ENCODE measurements around the gene EYA2.

EYA2 gene

GRCh38 chr20:46897328-46897880, 2.8 kb downstream of the EYA2 start:
- no peaks in the 10 kb centered on the region for H3K9me3 ChIP-seq (replicated peaks; ENCODE audit: low read length)
- no peaks in the 10 kb centered on the region for H3K36me3 ChIP-seq (ENCODE audit: insufficient read depth, low read length)
- no peak overlapping the region for H3K4me3 ChIP-seq (ENCODE audit: low read length)
- no peak overlapping the region for H3K9ac ChIP-seq (ENCODE audit: low read depth, low read length)
- no peaks in the 10 kb centered on the region for H3K4me1 ChIP-seq (ENCODE audit: control insufficient read depth, insufficient read depth, low read length)
- H3K27me3 ChIP-seq (ENCODE audit: control insufficient read depth, insufficient read depth, low read length) = peaks cover 75% of the 10 kb centered on the region
- no peak overlapping the region for H3K4me2 ChIP-seq (ENCODE audit: low read length)

GRCh38 chr20:46898423-46898822, 3.8 kb downstream of the EYA2 start:
- Histone ChIP-seq H3K36me3 (ENCODE audit: insufficient read depth, low read length) (no peaks in the 10 kb centered on the region), H3K27me3 (ENCODE audit: control insufficient read depth, insufficient read depth, low read length) (peaks cover 78% of the 10 kb centered on the region), H3K9ac (ENCODE audit: low read depth, low read length) (no peak overlapping the region), H3K9me3 (replicated peaks; ENCODE audit: low read length) (no peaks in the 10 kb centered on the region), H3K4me1 (ENCODE audit: control insufficient read depth, insufficient read depth, low read length) (no peaks in the 10 kb centered on the region), H3K4me3 (ENCODE audit: low read length) (no peak overlapping the region), H3K4me2 (ENCODE audit: low read length) (no peak overlapping the region)

- Histone ChIP-seq H3K9me3 (replicated peaks; ENCODE audit: low read length) (no peaks in the 10 kb centered on the region), H3K27me3 (ENCODE audit: control insufficient read depth, insufficient read depth, low read length) (peaks cover 76% of the 10 kb centered on the region), H3K4me2 (ENCODE audit: low read length) (no peak overlapping the region), H3K9ac (ENCODE audit: low read depth, low read length) (no peak overlapping the region), H3K36me3 (ENCODE audit: insufficient read depth, low read length) (no peaks in the 10 kb centered on the region), H3K4me3 (ENCODE audit: low read length) (no peak overlapping the region), H3K4me1 (ENCODE audit: control insufficient read depth, insufficient read depth, low read length) (no peaks in the 10 kb centered on the region)
Observed at GRCh38 chr20:46899621-46900020, 5.0 kb downstream of the EYA2 start.

- Histone ChIP-seq H3K27me3 (ENCODE audit: control insufficient read depth, insufficient read depth, low read length) (peaks cover 78% of the 10 kb centered on the region), H3K4me1 (ENCODE audit: control insufficient read depth, insufficient read depth, low read length) (no peaks in the 10 kb centered on the region), H3K9ac (ENCODE audit: low read depth, low read length) (no peak overlapping the region), H3K4me2 (ENCODE audit: low read length) (no peak overlapping the region), H3K36me3 (ENCODE audit: insufficient read depth, low read length) (no peaks in the 10 kb centered on the region), H3K4me3 (ENCODE audit: low read length) (no peak overlapping the region), H3K9me3 (replicated peaks; ENCODE audit: low read length) (no peaks in the 10 kb centered on the region)
Observed at GRCh38 chr20:46900086-46900485, 5.4 kb downstream of the EYA2 start.

GRCh38 chr20:46900826-46901225, 6.2 kb downstream of the EYA2 start:
- no peak overlapping the region for H3K4me2 ChIP-seq (ENCODE audit: low read length)
- H3K27me3 ChIP-seq (ENCODE audit: control insufficient read depth, insufficient read depth, low read length) = peaks cover 79% of the 10 kb centered on the region
- no peaks in the 10 kb centered on the region for H3K9me3 ChIP-seq (replicated peaks; ENCODE audit: low read length)
- no peak overlapping the region for H3K9ac ChIP-seq (ENCODE audit: low read depth, low read length)
- H3K4me3 ChIP-seq (ENCODE audit: low read length) = no peak overlapping the region
- H3K36me3 ChIP-seq (ENCODE audit: insufficient read depth, low read length) = no peaks in the 10 kb centered on the region
- no peaks in the 10 kb centered on the region for H3K4me1 ChIP-seq (ENCODE audit: control insufficient read depth, insufficient read depth, low read length)

- peaks cover 72% of the 10 kb centered on the region for H3K27me3 ChIP-seq (ENCODE audit: control insufficient read depth, insufficient read depth, low read length)
- H3K4me2 ChIP-seq (ENCODE audit: low read length) = no peak overlapping the region
- no peaks in the 10 kb centered on the region for H3K9me3 ChIP-seq (replicated peaks; ENCODE audit: low read length)
- no peaks in the 10 kb centered on the region for H3K36me3 ChIP-seq (ENCODE audit: insufficient read depth, low read length)
- no peak overlapping the region for H3K9ac ChIP-seq (ENCODE audit: low read depth, low read length)
- no peaks in the 10 kb centered on the region for H3K4me1 ChIP-seq (ENCODE audit: control insufficient read depth, insufficient read depth, low read length)
- H3K4me3 ChIP-seq (ENCODE audit: low read length) = no peak overlapping the region
Observed at GRCh38 chr20:46901638-46902037, 7.0 kb downstream of the EYA2 start.

GRCh38 chr20:46903256-46903655, 8.6 kb downstream of the EYA2 start:
- no peak overlapping the region for H3K9ac ChIP-seq (ENCODE audit: low read depth, low read length)
- no peaks in the 10 kb centered on the region for H3K4me1 ChIP-seq (ENCODE audit: control insufficient read depth, insufficient read depth, low read length)
- peaks cover 62% of the 10 kb centered on the region for H3K27me3 ChIP-seq (ENCODE audit: control insufficient read depth, insufficient read depth, low read length)
- no peaks in the 10 kb centered on the region for H3K36me3 ChIP-seq (ENCODE audit: insufficient read depth, low read length)
- no peak overlapping the region for H3K4me2 ChIP-seq (ENCODE audit: low read length)
- no peaks in the 10 kb centered on the region for H3K9me3 ChIP-seq (replicated peaks; ENCODE audit: low read length)
- no peak overlapping the region for H3K4me3 ChIP-seq (ENCODE audit: low read length)

- H3K36me3 ChIP-seq (ENCODE audit: insufficient read depth, low read length) = no peaks in the 10 kb centered on the region
- no peak overlapping the region for H3K4me3 ChIP-seq (ENCODE audit: low read length)
- peaks cover 61% of the 10 kb centered on the region for H3K27me3 ChIP-seq (ENCODE audit: control insufficient read depth, insufficient read depth, low read length)
- H3K9ac ChIP-seq (ENCODE audit: low read depth, low read length) = no peak overlapping the region
- no peaks in the 10 kb centered on the region for H3K4me1 ChIP-seq (ENCODE audit: control insufficient read depth, insufficient read depth, low read length)
- no peaks in the 10 kb centered on the region for H3K9me3 ChIP-seq (replicated peaks; ENCODE audit: low read length)
- no peak overlapping the region for H3K4me2 ChIP-seq (ENCODE audit: low read length)
Observed at GRCh38 chr20:46903937-46904336, 9.3 kb downstream of the EYA2 start.

- Histone ChIP-seq H3K9ac (ENCODE audit: low read depth, low read length) (no peak overlapping the region), H3K36me3 (ENCODE audit: insufficient read depth, low read length) (no peaks in the 10 kb centered on the region), H3K4me1 (ENCODE audit: control insufficient read depth, insufficient read depth, low read length) (no peaks in the 10 kb centered on the region), H3K4me3 (ENCODE audit: low read length) (no peak overlapping the region), H3K4me2 (ENCODE audit: low read length) (no peak overlapping the region), H3K27me3 (ENCODE audit: control insufficient read depth, insufficient read depth, low read length) (peaks cover 60% of the 10 kb centered on the region), H3K9me3 (replicated peaks; ENCODE audit: low read length) (no peaks in the 10 kb centered on the region)
Observed at GRCh38 chr20:46905364-46906125, 10.9 kb downstream of the EYA2 start.

- Histone ChIP-seq H3K4me3 (ENCODE audit: low read length) (no peak overlapping the region), H3K36me3 (ENCODE audit: insufficient read depth, low read length) (no peaks in the 10 kb centered on the region), H3K4me2 (ENCODE audit: low read length) (no peak overlapping the region), H3K27me3 (ENCODE audit: control insufficient read depth, insufficient read depth, low read length) (peaks cover 22% of the 10 kb centered on the region), H3K4me1 (ENCODE audit: control insufficient read depth, insufficient read depth, low read length) (peaks cover 15% of the 10 kb centered on the region), H3K9me3 (replicated peaks; ENCODE audit: low read length) (no peaks in the 10 kb centered on the region), H3K9ac (ENCODE audit: low read depth, low read length) (no peak overlapping the region)
Observed at GRCh38 chr20:46913329-46914044, 18.8 kb downstream of the EYA2 start.

- Histone ChIP-seq H3K27me3 (ENCODE audit: control insufficient read depth, insufficient read depth, low read length) (peaks cover 10% of the 10 kb centered on the region), H3K9ac (ENCODE audit: low read depth, low read length) (peak overlapping the region; percentile 49), H3K4me2 (ENCODE audit: low read length) (peak overlapping the region; percentile 55), H3K36me3 (ENCODE audit: insufficient read depth, low read length) (no peaks in the 10 kb centered on the region), H3K4me1 (ENCODE audit: control insufficient read depth, insufficient read depth, low read length) (peaks cover 15% of the 10 kb centered on the region), H3K4me3 (ENCODE audit: low read length) (peak overlapping the region; percentile 42), H3K9me3 (replicated peaks; ENCODE audit: low read length) (no peaks in the 10 kb centered on the region)
Observed at GRCh38 chr20:46914789-46915379, 20.2 kb downstream of the EYA2 start.
